Liver (tissue), 9 donors: ENCODE data around the gene ERMARD. TPM values are rescaled to one million over a fixed set of nuclear protein-coding genes. Genes with fewer than 3 reads are reported as not detected.
A peak's percentile ranks its signal among the peaks of the same experiment; 100 is the strongest.

ENCODE experiments used
- DNase-seq: peaks from one replicate; pipeline ENCODE4 v3.0.0-alpha.2; 2017; ENCODE audit warnings: low spot score
- H3K27ac ChIP-seq, 2 donors: one replicate each; pipeline ENCODE4 v1.7.0; 2013; ENCODE audit warnings: inconsistent platforms in 2 of 2, low read length in 2 of 2, control low read depth in 1 of 2, low read depth in 1 of 2, mild to moderate bottlenecking in 1 of 2
- H3K27me3 ChIP-seq, 4 donors: one replicate each; pipeline versions ENCODE4 v1.6.1 to v1.7.0; 2013; ENCODE audit warnings: low read length in 3 of 4, inconsistent platforms in 1 of 4, mild to moderate bottlenecking in 1 of 4, moderate library complexity in 1 of 4; ENCODE audit not compliant: control insufficient read depth in 4 of 4, insufficient read depth in 4 of 4
- H3K36me3 ChIP-seq, 4 donors: one replicate each; pipeline versions ENCODE4 v1.6.1 to v1.7.0; 2013; ENCODE audit warnings: low read length in 3 of 4, mild to moderate bottlenecking in 3 of 4, low read depth in 1 of 4, moderate library complexity in 1 of 4; ENCODE audit not compliant: control insufficient read depth in 4 of 4, insufficient read depth in 3 of 4
- H3K4me1 ChIP-seq, 4 donors: one replicate each; pipeline versions ENCODE4 v1.6.1 to v1.7.0; 2013; ENCODE audit warnings: low read length in 3 of 4, mild to moderate bottlenecking in 3 of 4, moderate library complexity in 1 of 4; ENCODE audit not compliant: control insufficient read depth in 4 of 4, insufficient read depth in 4 of 4
- H3K4me3 ChIP-seq, 3 donors: one replicate each; pipeline versions ENCODE4 v1.6.1 to v1.7.0; 2013; ENCODE audit warnings: low read length in 3 of 3, control low read depth in 1 of 3, low read depth in 1 of 3, mild to moderate bottlenecking in 1 of 3
- H3K9ac ChIP-seq, 2 donors: one replicate each; pipeline ENCODE4 v1.7.0; 2013; ENCODE audit warnings: low read length in 2 of 2, mild to moderate bottlenecking in 2 of 2, moderate library complexity in 2 of 2, control low read depth in 1 of 2, low read depth in 1 of 2
- H3K9me3 ChIP-seq, 4 donors: one replicate each; pipeline versions ENCODE4 v1.6.1 to v1.7.0; 2013; ENCODE audit warnings: low read length in 3 of 4; ENCODE audit not compliant: control insufficient read depth in 4 of 4
- ATF3 ChIP-seq: IDR thresholded peaks from 2 replicates; pipeline ENCODE4 v1.6.1; 2016; ENCODE audit warnings: antibody characterized with exemption
- CTCF ChIP-seq: fragments of 150-350 bp; IDR thresholded peaks from 2 replicates; pipeline ENCODE4 v1.5.1; 2017; ENCODE audit warnings: improper control_type of control experiment, low read depth, low read length; ENCODE audit not compliant: missing input control
- FOXA1 ChIP-seq: IDR thresholded peaks from 2 replicates; pipeline ENCODE4 v1.6.1; 2016; ENCODE audit warnings: antibody characterized with exemption
- FOXA2 ChIP-seq: IDR thresholded peaks from 2 replicates; pipeline ENCODE4 v1.6.1; 2016; ENCODE audit warnings: antibody characterized with exemption
- GABPA ChIP-seq, 2 donors: IDR thresholded peaks in 1 of 2; conservative IDR thresholded peaks in 1 of 2; 2 replicates each; pipeline ENCODE4 v1.6.1; 2016; ENCODE audit warnings: antibody characterized with exemption in 2 of 2, mild to moderate bottlenecking in 1 of 2, moderate library complexity in 1 of 2
- HNF4A ChIP-seq, 2 donors: conservative IDR thresholded peaks; 2 replicates each; pipeline ENCODE4 v1.6.1; 2016; ENCODE audit warnings: antibody characterized with exemption in 2 of 2, mild to moderate bottlenecking in 2 of 2
- HNF4G ChIP-seq: IDR thresholded peaks from 2 replicates; pipeline ENCODE4 v1.6.1; 2016; ENCODE audit warnings: antibody characterized with exemption
- JUND ChIP-seq, 2 donors: IDR thresholded peaks; 2 replicates each; pipeline ENCODE4 v1.6.1; 2016; ENCODE audit warnings: antibody characterized with exemption in 2 of 2
- MAX ChIP-seq: IDR thresholded peaks from 2 replicates; pipeline ENCODE4 v1.6.1; 2016; ENCODE audit warnings: antibody characterized with exemption
- NR2F2 ChIP-seq: IDR thresholded peaks from 2 replicates; pipeline ENCODE4 v1.6.1; 2016; ENCODE audit warnings: antibody characterized with exemption
- RAD21 ChIP-seq, 2 donors: IDR thresholded peaks; 2 replicates each; pipeline ENCODE4 v1.6.1; 2016; ENCODE audit warnings: antibody characterized with exemption in 2 of 2, mild to moderate bottlenecking in 2 of 2
- REST ChIP-seq: IDR thresholded peaks from 2 replicates; pipeline ENCODE4 v1.6.1; 2016; ENCODE audit warnings: antibody characterized with exemption, mild to moderate bottlenecking
- RXRA ChIP-seq, 2 donors: IDR thresholded peaks; 2 replicates each; pipeline ENCODE4 v1.6.1; 2017 to 2018; ENCODE audit warnings: antibody characterized with exemption in 2 of 2, mild to moderate bottlenecking in 1 of 2
- SP1 ChIP-seq: IDR thresholded peaks from 2 replicates; pipeline ENCODE4 v1.6.1; 2018; ENCODE audit warnings: antibody characterized with exemption, mild to moderate bottlenecking
- TAF1 ChIP-seq: conservative IDR thresholded peaks from 2 replicates; pipeline ENCODE4 v1.6.1; 2016; ENCODE audit warnings: antibody characterized with exemption, mild to moderate bottlenecking
- YY1 ChIP-seq: IDR thresholded peaks from 2 replicates; pipeline ENCODE4 v1.6.1; 2016; ENCODE audit warnings: antibody characterized with exemption, mild to moderate bottlenecking
- ZBTB33 ChIP-seq: IDR thresholded peaks from 2 replicates; pipeline ENCODE4 v1.6.1; 2016; ENCODE audit warnings: antibody characterized with exemption
- WGBS: extraction: QIAGEN DNeasy Blood & Tissue Kit; methylation state at CpG from one replicate; pipeline ENCODE4 v1.1.7; 2013; 5-methylcytosine and 5-hydroxymethylcytosine counted together
- polyA plus RNA-seq, 2 donors: library from polyadenylated mRNA; stranded (reverse) in 1 of 2; unstranded in 1 of 2; fragments of 200-250 nt in 1 of 2; fragments of >200 nt in 1 of 2; fragmentation: Nextera tagmentation in 1 of 2; extraction: Ambion mirVana in 1 of 2; gene quantifications; one replicate each; pipeline versions ENCODE4 v1.2.1 to v1.2.3, GENCODE V29; 2013 to 2015
- total RNA-seq, 2 donors: library from RNA; depleted of rRNA; stranded (reverse); fragments of >200 nt; gene quantifications; one replicate each; pipeline ENCODE4 v1.2.3, GENCODE V29; 2014
- donor health status: healthy.
- donor health status: healthy.
- donor health status: healthy.
- donor health status: healthy.
- donor health status: healthy.

ERMARD gene
- total and polyA plus RNA-seq, 4 donors = 10.1 to 20.7 (median 14.0) TPM

GRCh38 chr6:169800668-169801395, 49.4 kb downstream of the ERMARD start:
- DNase-seq = peak; percentile 32
- Histone ChIP-seq H3K4me1 (peaks cover 11 to 22% (median 19%) of the 10 kb centered on the region in 4 donors), H3K9me3 (no peaks in the 10 kb centered on the region), H3K36me3 (peaks cover 0 to 3% (median 0%) of the 10 kb centered on the region in 4 donors), H3K9ac (no peak overlapping the region), H3K4me3 (no peak overlapping the region), H3K27me3 (no peaks in the 10 kb centered on the region), H3K27ac (no peak overlapping the region)
- TF ChIP-seq HNF4A (conservative IDR thresholded peaks at IDR 0.05) = no peak
- TF ChIP-seq GABPA (IDR thresholded peaks at IDR 0.05 in 1 of 2, conservative IDR thresholded peaks at IDR 0.05 in 1 of 2) = no peak
- TF ChIP-seq SP1 = no peak
- peak in 1 of 2 donors; percentile 25 for TF ChIP-seq JUND (IDR thresholded peaks at IDR 0.05)
- TF ChIP-seq RXRA (IDR thresholded peaks at IDR 0.05) = peak in 1 of 2 donors; percentile 32
- 43% methylated on average over 13 of the region's 13 CpGs for WGBS

- TF ChIP-seq RAD21 (IDR thresholded peaks at IDR 0.05) (no peak), NR2F2 (no peak), REST (no peak), RXRA (IDR thresholded peaks at IDR 0.05) (no peak), ATF3 (no peak), JUND (IDR thresholded peaks at IDR 0.05) (no peak), HNF4A (conservative IDR thresholded peaks at IDR 0.05) (no peak), FOXA2 (no peak), HNF4G (no peak), TAF1 (no peak), ZBTB33 (no peak), GABPA (IDR thresholded peaks at IDR 0.05 in 1 of 2, conservative IDR thresholded peaks at IDR 0.05 in 1 of 2) (no peak), YY1 (no peak), CTCF (no peak), MAX (no peak), FOXA1 (no peak)
- Histone ChIP-seq H3K36me3 (peaks cover 0 to 3% (median 0%) of the 10 kb centered on the region in 4 donors), H3K4me3 (no peak overlapping the region), H3K27ac (no peak overlapping the region), H3K27me3 (no peaks in the 10 kb centered on the region), H3K9ac (no peak overlapping the region), H3K4me1 (peaks cover 11 to 22% (median 19%) of the 10 kb centered on the region in 4 donors), H3K9me3 (no peaks in the 10 kb centered on the region)
- peak; percentile 9 for DNase-seq
- 92% methylated on average over 31 of the region's 31 CpGs for WGBS
Measured at GRCh38 chr6:169801396-169802160, 50.2 kb downstream of the ERMARD start.
